ENCODE data around the gene TMEM212. TPM values are rescaled to one million over a fixed set of nuclear protein-coding genes. Genes with fewer than 3 reads are reported as not detected.
A peak's percentile ranks its signal among the peaks of the same experiment; 100 is the strongest.
"Not testable (repeated sequence)": the region's sequence is repeated elsewhere in the genome, so short reads cannot be mapped to it uniquely, and the experiment has no call there.

TMEM212 gene
- total RNA-seq, 1 experiment from 2014 or later = not detected

DNA sequence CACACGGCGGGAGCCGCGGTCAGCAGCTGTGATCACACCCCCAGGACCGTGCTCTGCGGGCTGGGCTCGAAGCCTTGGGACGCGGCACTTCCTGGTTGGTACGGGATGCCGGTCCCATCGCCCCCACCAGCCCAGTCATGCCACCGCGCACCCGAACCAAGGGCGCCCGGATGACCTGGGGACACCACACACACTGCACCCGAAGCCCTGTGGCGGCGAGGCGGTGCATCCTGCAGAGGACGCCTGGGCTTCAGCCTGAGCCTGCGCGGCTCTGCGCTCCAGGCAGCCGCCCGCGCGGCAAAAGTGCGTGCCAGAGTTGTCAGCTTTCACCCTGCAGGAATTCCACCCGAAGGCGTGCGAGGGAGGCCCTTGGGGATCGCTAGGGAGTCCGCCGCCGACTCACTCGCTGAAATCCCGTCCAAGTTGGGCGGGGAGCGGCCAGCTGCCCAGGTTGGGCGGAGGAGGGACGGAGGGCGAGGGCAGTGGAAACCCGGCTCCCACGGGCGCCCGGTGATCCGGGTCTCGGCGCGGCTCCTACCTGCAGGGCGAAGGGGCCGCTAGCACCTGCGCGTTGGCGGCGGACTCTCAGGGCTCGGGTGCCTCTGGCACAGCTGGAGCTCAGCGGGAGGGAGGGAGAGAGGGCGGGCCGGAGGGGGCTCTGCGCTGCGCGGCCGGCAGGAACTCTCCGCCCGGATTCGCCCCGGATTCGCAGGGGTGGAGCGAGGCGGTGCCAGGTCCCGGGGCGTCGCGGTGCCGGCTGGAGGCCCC is 33.1 kb upstream of the TMEM212 start, which contains the start of gene PLD1:
Gene PLD1 (minus strand): TSS at position 623 of the 768 bp plus-strand sequence. CDS start 72,432 bp downstream, outside the sequence.
- H3K36me3 ChIP-seq = no peaks in the 10 kb centered on the region
- H3K4me1 ChIP-seq = peaks cover 3% of the 10 kb centered on the region; the same call in 1 of the 2 replicates
- no peaks in the 10 kb centered on the region for H3K27me3 ChIP-seq
- H3K27ac ChIP-seq = peak within 1 kb of the TSS; percentile 49
- peak within 1 kb of the TSS; percentile 64 for H3K4me3 ChIP-seq
- H3K9me3 ChIP-seq (replicated peaks) = 0 out of 2 replicates have a peak, but pooled peaks cover 2% of the 10 kb centered on the region
- peak; percentile 64 to 65 for DNase-seq

DNA sequence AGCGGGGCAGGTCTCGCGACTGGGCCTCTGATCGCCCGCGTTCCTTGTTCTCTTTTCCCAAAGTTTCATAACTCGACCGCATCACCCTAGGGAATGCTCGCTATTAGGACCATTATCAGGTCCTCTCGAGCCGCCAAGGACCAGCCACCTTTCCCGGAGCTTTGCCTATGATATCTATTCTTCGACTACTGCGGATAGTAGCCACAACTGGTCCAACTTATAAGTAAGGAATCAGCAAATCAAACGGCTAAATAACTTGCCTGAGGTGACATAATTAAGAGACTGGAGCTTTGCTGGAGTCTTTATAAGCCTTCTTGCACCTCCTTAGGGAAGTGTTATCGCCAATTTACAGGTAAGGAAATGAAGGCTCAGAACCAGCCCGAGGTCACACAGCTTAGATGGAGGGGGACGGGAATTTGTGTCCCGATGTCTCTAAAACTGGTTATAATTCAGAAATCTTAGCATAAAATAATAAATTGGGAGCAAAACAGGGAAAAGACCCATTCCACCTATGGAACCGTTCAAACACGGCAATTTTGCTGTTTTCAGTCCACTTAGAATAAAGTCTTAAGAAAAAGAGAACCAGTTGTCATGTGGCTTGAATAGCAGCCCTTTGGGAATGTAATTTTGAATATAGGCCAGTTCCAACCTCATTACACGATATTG is 32.4 kb upstream of the TMEM212 start:
- H3K9me3 ChIP-seq (replicated peaks) = 0 out of 2 replicates have a peak, but pooled peaks cover 2% of the 10 kb centered on the region
- no peaks in the 10 kb centered on the region for H3K27me3 ChIP-seq
- peaks cover 3% of the 10 kb centered on the region; the same call in 1 of the 2 replicates for H3K4me1 ChIP-seq
- peak overlapping the region; percentile 64 for H3K4me3 ChIP-seq
- DNase-seq = no peak
- H3K27ac ChIP-seq = peak overlapping the region; percentile 49
- H3K36me3 ChIP-seq = no peaks in the 10 kb centered on the region

DNA sequence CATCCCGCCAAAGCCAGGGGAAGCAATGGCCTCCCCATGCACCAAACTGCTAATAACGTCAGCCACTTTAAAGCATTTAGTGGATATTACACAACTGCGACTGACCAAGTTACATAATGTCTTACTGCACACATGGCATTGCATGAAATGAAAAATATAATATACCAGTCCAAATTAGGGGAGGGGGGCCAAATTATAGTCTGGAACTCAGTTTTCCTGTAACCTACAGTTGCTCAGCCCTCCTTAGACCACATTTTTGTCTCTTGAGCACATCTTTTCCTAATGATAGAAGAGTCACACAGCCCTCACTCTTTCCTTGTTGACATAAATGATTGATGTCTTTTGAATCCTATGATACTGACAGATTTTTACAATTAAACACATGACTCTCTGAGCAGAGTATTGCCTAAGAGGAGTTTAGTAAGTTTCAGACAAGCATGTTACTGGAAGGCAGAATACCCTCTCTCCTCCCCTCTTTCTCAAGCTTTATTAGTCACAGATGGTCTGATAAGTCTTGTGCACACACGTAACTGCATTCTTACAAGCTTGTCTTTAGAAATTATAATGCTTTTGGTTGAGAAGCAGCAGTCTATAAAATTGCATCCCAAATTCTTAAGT is 31.7 kb upstream of the TMEM212 start:
- Histone ChIP-seq H3K27me3 (no peaks in the 10 kb centered on the region), H3K9me3 (replicated peaks) (0 out of 2 replicates have a peak, but pooled peaks cover 2% of the 10 kb centered on the region), H3K4me3 (peak overlapping the region; percentile 64), H3K4me1 (peaks cover 3% of the 10 kb centered on the region; the same call in 1 of the 2 replicates), H3K36me3 (no peaks in the 10 kb centered on the region), H3K27ac (no peak overlapping the region)
- DNase-seq = no peak

GRCh38 chr3:171811913-171812335 is 31.2 kb upstream of the TMEM212 start:
- no peaks in the 10 kb centered on the region for H3K27me3 ChIP-seq
- 0 out of 2 replicates have a peak, but pooled peaks cover 2% of the 10 kb centered on the region for H3K9me3 ChIP-seq (replicated peaks)
- H3K36me3 ChIP-seq = no peaks in the 10 kb centered on the region
- no peak for DNase-seq
- H3K4me3 ChIP-seq = no peak overlapping the region
- no peak overlapping the region for H3K27ac ChIP-seq
- peaks cover 3% of the 10 kb centered on the region; the same call in 1 of the 2 replicates for H3K4me1 ChIP-seq

GRCh38 chr3:171812811-171813210 is 30.3 kb upstream of the TMEM212 start:
- Histone ChIP-seq H3K27me3 (no peaks in the 10 kb centered on the region), H3K4me1 (peaks cover 3% of the 10 kb centered on the region; the same call in 1 of the 2 replicates), H3K9me3 (replicated peaks) (peaks cover 2% of the 10 kb centered on the region; the same call in 1 of the 2 replicates), H3K36me3 (no peaks in the 10 kb centered on the region), H3K27ac (no peak overlapping the region), H3K4me3 (no peak overlapping the region)
- DNase-seq = no peak

DNA sequence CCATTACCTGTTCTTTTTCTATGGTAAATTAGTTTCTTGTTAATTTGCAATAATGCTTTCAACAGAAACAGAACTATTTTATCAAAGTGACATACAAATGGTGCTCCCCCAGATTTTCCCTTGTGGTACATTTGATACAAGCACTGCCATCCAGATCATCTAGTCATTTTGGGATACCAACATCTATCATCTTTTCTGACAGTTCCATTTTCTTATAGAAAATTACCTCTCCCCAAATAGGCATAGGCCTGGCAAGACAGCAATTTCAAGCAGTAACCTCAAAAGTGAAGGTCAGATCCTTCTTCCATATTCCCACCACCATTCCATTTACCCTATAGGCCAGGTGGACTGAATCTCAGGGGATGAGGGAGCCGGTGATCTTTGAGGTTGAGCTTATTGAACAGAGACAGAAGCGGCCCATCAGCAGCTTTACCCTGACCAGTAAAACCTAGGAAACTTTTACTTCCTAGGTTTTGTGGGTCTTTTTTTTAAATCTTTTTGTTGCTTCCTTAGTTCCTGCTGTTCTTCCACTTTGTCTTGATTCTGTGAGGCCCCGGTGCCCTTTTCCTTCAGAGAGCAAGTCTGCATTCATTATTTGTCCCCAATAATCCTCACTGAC is 29.8 kb upstream of the TMEM212 start:
- Histone ChIP-seq H3K27me3 (no peaks in the 10 kb centered on the region), H3K9me3 (replicated peaks) (peaks cover 6% of the 10 kb centered on the region; the same call in 1 of the 2 replicates), H3K4me1 (peaks cover 3% of the 10 kb centered on the region; the same call in 1 of the 2 replicates), H3K27ac (no peak overlapping the region), H3K36me3 (no peaks in the 10 kb centered on the region), H3K4me3 (no peak overlapping the region)
- DNase-seq = no peak

- Histone ChIP-seq H3K4me1 (peaks cover 3% of the 10 kb centered on the region; the same call in 1 of the 2 replicates), H3K4me3 (no peak overlapping the region), H3K9me3 (replicated peaks) (peaks cover 6% of the 10 kb centered on the region; the same call in 1 of the 2 replicates), H3K27me3 (no peaks in the 10 kb centered on the region), H3K27ac (no peak overlapping the region), H3K36me3 (no peaks in the 10 kb centered on the region)
- DNase-seq = no peak
These were observed 29.2 kb upstream of the TMEM212 start for GRCh38 chr3:171813897-171814460.

DNA sequence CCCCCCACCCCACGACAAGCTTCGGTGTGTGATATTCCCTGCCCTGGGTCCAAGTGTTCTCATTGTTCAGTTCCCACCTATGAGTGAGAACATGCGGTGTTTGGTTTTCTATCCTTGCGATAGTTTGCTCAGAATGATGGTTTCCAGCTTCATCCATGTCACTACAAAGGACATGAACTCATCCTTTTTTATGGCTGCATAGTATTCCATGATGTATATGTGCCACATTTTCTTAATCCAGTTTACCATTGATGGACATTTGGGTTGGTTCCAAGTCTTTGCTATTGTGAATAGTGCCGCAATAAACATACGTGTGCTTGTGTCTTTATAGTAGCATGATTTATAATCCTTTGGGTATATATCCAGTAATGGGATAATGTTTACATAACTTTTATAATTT is 28.5 kb upstream of the TMEM212 start:
- not testable (repeated sequence) for H3K4me1 ChIP-seq; H3K9me3 ChIP-seq (replicated peaks)

GRCh38 chr3:171815973-171816595 is 27.1 kb upstream of the TMEM212 start:
- Histone ChIP-seq H3K36me3 (no peaks in the 10 kb centered on the region), H3K4me1 (peaks cover 3% of the 10 kb centered on the region; the same call in 1 of the 2 replicates), H3K4me3 (no peak overlapping the region), H3K27ac (no peak overlapping the region), H3K27me3 (no peaks in the 10 kb centered on the region), H3K9me3 (replicated peaks) (peaks cover 6% of the 10 kb centered on the region; the same call in 1 of the 2 replicates)
- DNase-seq = no peak

More for the DNA sequence above, 28.5 kb upstream of the TMEM212 start:
- DNase-seq, H3K4me3 ChIP-seq, H3K36me3 ChIP-seq, H3K27me3 ChIP-seq, H3K27ac ChIP-seq: not testable (repeated sequence)

GRCh38 chr3:171817074-171817800 is 25.9 kb upstream of the TMEM212 start:
- DNase-seq = no peak
- Histone ChIP-seq H3K4me1 (no peaks in the 10 kb centered on the region), H3K27me3 (no peaks in the 10 kb centered on the region), H3K9me3 (replicated peaks) (peaks cover 6% of the 10 kb centered on the region; the same call in 1 of the 2 replicates), H3K27ac (no peak overlapping the region), H3K4me3 (no peak overlapping the region), H3K36me3 (no peaks in the 10 kb centered on the region)

DNA sequence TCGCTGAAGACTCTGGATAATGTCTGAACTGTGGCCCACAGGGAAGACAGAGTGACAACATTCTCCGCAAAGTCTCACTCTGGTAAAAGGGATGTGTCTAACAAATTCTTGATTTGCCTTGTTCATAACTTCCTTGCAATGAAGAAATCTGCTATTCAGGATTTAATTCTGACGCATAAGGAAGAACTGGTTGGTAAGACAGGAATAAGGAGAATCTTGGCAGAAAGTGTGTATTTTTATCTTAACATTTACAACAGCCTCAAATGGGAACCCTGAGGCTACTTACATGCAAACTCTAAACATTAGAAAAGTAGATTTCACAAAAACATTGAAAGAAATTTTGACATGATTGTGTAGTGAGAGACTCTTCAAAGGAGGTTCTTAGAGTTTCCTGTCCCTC is 22.1 kb upstream of the TMEM212 start:
- Histone ChIP-seq H3K27ac (no peak overlapping the region), H3K4me1 (peaks cover 10% of the 10 kb centered on the region), H3K36me3 (no peaks in the 10 kb centered on the region), H3K9me3 (replicated peaks) (peaks cover 4% of the 10 kb centered on the region; the same call in 1 of the 2 replicates), H3K27me3 (no peaks in the 10 kb centered on the region), H3K4me3 (no peak overlapping the region)
- no peak for DNase-seq

DNA sequence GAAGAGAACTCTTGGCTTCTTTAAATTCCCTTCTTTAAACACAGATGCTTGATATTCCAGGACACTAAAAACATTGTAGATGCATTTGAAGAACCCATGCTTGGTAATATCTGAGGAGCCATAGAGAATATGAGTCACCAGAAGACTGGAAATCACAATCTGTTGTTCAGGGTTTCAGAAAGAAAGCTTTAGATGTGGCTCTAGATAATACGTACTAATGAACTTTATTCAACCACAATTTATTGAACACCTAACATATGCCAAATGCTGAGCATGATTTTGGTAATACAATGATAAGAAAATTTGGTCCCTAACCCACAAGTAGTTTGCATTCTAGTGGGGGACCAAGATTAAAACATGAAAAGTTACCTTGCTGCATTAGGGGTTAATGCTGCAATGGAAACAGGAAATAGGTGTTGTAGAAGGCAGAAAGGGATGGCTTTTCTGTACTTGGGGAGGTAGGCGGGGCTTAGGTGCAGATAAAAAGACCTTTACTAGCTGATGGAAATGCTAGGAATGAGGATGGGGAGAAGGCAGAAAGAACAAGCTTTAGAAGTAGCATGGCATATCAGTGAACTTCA is 21.3 kb upstream of the TMEM212 start:
- H3K36me3 ChIP-seq = no peaks in the 10 kb centered on the region
- no peaks in the 10 kb centered on the region for H3K27me3 ChIP-seq
- DNase-seq = no peak

More for the DNA sequence above, 21.3 kb upstream of the TMEM212 start:
- Histone ChIP-seq H3K4me3 (no peak overlapping the region), H3K9me3 (replicated peaks) (peaks cover 4% of the 10 kb centered on the region; the same call in 1 of the 2 replicates), H3K27ac (no peak overlapping the region), H3K4me1 (peaks cover 10% of the 10 kb centered on the region)

Data from SJCRH30 (cell line).